Gastrocnemius medialis (tissue), 4 donors: Measurements from ENCODE around the gene RAB38.

Source experiments
- CTCF ChIP-seq, 5 experiments: fragments of 450-650 bp in 3 of 5; fragments of 200-600 bp in 2 of 5; sonication (generic) in 2 of 5; IDR thresholded peaks in 4 of 5; conservative IDR thresholded peaks in 1 of 5; 1 replicate in 4 of 5; 2 replicates in 1 of 5; pipeline ENCODE4 v1.5.1; 2016 to 2019; ENCODE audit warnings: antibody characterized with exemption in 5 of 5, mild to moderate bottlenecking in 3 of 5, moderate library complexity in 3 of 5
- POLR2A ChIP-seq, 2 donors: fragments of 450-650 bp; IDR thresholded peaks; one replicate each; pipeline ENCODE4 v1.6.1; 2017; ENCODE audit warnings: antibody characterized with exemption in 2 of 2, mild to moderate bottlenecking in 2 of 2, moderate library complexity in 2 of 2

DNA sequence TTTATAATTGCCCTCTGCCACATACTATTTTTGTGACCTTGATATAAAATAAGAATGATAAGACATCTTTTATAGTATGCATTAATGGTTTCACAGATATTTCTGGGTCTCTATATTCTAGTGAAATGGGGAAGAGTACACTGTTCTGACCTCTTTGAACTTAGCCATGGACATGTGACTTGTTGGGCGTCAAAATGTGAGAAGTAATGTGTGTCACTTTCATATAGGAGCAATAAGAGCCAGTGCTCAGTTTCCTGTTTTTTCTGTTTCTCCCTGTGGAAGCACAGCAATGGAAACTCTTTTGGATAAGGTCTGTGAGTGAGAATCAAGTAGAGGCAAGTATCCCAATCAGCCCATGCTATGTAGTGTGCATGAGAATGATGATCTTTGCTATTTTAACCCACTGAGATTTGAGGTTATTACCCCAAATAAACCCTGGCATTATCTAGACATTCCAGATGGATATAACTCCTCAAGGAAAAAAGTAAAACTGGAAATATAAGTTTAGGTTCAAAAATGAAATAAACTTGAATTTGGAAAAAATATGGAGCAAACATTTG, 60.7 kb downstream of the RAB38 start:
- TF ChIP-seq CTCF (IDR thresholded peaks at IDR 0.05 in 4 of 5, conservative IDR thresholded peaks at IDR 0.05 in 1 of 5) (no peak), POLR2A (IDR thresholded peaks at IDR 0.05) (no peak)
